ENCODE data around the gene VEPH1.

GRCh38 chr3:157452097-157452496 lies 51.1 kb downstream of the VEPH1 start:
- TF ChIP-seq CTCF (IDR thresholded peaks at IDR 0.05), result no peak
- TF ChIP-seq EZH2 (IDR thresholded peaks at IDR 0.05; ENCODE audit: borderline replicate concordance, insufficient read depth, low read depth, low read length, poor library complexity, severe bottlenecking), result no peak

All from B cell (primary cell).